ENCODE results near the gene UST. TPM values are rescaled to one million over a fixed set of nuclear protein-coding genes. Genes with fewer than 3 reads are reported as not detected.

UST gene
- total and polyA plus RNA-seq, 2 of the 8 experiments (the other 6 are each of a cell fraction or from before 2014, with no cell fraction given): 13.5 to 34.5 TPM

DNA sequence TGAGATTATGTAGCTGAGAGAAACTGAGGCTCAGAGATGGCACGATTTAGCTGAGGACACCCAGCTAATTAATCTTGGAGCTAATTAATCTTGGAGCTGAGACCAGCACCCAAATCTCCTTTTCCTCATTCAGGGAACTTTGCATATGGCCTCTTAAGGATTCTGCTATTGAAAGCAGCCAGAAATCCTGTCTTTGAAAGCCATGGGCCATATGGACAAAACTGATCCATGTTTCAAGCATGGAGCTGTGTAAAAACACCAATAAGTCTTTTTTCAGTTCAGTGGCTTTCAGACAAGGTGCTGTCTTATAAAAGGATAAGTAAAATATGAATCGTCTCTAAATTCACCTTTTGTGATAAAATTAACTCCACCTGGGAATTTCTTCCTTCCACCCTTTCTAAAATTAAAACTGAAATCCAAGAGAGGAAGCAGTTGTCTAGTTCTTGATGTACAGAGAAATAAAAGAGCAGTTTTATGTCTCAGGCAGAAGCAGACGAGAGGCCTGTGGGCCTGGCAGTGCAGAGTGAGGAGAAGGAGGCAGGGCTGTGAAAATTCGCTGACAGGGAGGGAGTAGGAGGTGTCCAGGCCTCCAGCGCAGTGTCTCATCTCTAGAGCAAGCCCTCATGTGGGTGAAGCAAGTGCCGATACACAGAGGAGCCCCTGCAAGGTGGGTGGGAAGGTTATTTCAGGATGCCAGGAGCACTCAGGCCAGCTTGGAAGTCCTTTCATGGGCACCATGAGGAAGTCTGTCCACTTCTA, 266.9 kb downstream of the UST start:
- DNase-seq (ENCODE audit: low read depth in 1 of 2, low spot score in 2 of 2) (no peak), FAIRE-seq (no peak)
- Histone ChIP-seq H3K79me2 (ENCODE audit: control insufficient read depth in 1 of 2, insufficient read depth in 2 of 2, low read length in 2 of 2) (no peaks in the 10 kb centered on the region; a peak in 1 of 4 replicates), H2AK5ac (ENCODE audit: low read depth, low read length) (peak overlapping the region; percentile 98), H3K18ac (ENCODE audit: extremely low read depth, low read length) (peak overlapping the region; percentile 86), H3K9ac (replicated peaks in 1 of 4; ENCODE audit: extremely low read depth in 1 of 4, low read depth in 3 of 4, low read length in 3 of 4) (no peak overlapping the region), H3K56ac (replicated peaks; ENCODE audit: insufficient read length, low read depth, low read length) (no peak overlapping the region), H2BK20ac (ENCODE audit: low read length) (peak overlapping the region; percentile 97; the same call in 1 of the 2 replicates), H3K79me1 (ENCODE audit: low read depth, low read length) (no peaks in the 10 kb centered on the region), H3K36me3 (ENCODE audit: control insufficient read depth in 2 of 4, insufficient read depth in 4 of 4, low read length in 3 of 4) (peaks cover 0 to 3% (median 0%) of the 10 kb centered on the region in 4 experiments; a peak in 2 of 8 replicates), H3K27ac (ENCODE audit: low read depth, low read length) (no peak overlapping the region), H3K9me3 (ENCODE audit: insufficient read depth in 2 of 2, low read depth in 1 of 2, low read length in 1 of 2) (no peaks in the 10 kb centered on the region), H4K5ac (ENCODE audit: insufficient read length, low read depth, low read length) (no peak overlapping the region), H2AFZ (ENCODE audit: low read length) (no peak overlapping the region), H3K23ac (ENCODE audit: insufficient read length) (no peak overlapping the region), H2BK5ac (ENCODE audit: low read depth, low read length) (peak overlapping the region; percentile 94; the same call in 1 of the 2 replicates), H3K23me2 (ENCODE audit: low read depth, low read length) (no peaks in the 10 kb centered on the region; the same call in 1 of the 2 replicates), H2BK120ac (replicated peaks; ENCODE audit: low read depth, low read length) (peak overlapping the region; percentile 8), H3K4ac (replicated peaks; ENCODE audit: insufficient read length, low read depth, low read length) (peak overlapping the region; percentile 72), H3K27me3 (replicated peaks in 1 of 4; ENCODE audit: control insufficient read depth in 3 of 4, extremely low read depth in 1 of 4, insufficient read depth in 3 of 4, low read length in 3 of 4) (no peaks in the 10 kb centered on the region), H3K4me2 (ENCODE audit: insufficient read depth in 1 of 2, low read depth in 2 of 2, low read length in 2 of 2) (peak overlapping the region; percentile 47 to 61), H3K14ac (ENCODE audit: insufficient read length) (no peak overlapping the region), H4K20me1 (replicated peaks in 1 of 2; ENCODE audit: control insufficient read depth in 1 of 2, insufficient read depth in 2 of 2, low read length in 2 of 2) (no peaks in the 10 kb centered on the region), H3K4me3 (ENCODE audit: extremely low read depth in 1 of 4, insufficient read depth in 2 of 4, low read depth in 3 of 4, low read length in 4 of 4) (no peak overlapping the region), H2BK12ac (ENCODE audit: low read depth, low read length) (peak overlapping the region; percentile 91), H4K8ac (ENCODE audit: extremely low read depth, insufficient read depth, low read length) (peak overlapping the region; percentile 15; the same call in 1 of the 2 replicates), H4K91ac (replicated peaks; ENCODE audit: insufficient read length, low read length) (peak overlapping the region; percentile 51), H3K4me1 (replicated peaks in 1 of 4; ENCODE audit: control insufficient read depth in 3 of 4, insufficient read depth in 4 of 4, low read length in 3 of 4) (peaks cover 7 to 20% (median 13%) of the 10 kb centered on the region in 4 experiments; a peak in 5 of 7 replicates), H2BK15ac (ENCODE audit: low read length) (no peak overlapping the region)
- TF ChIP-seq SIX5 (IDR thresholded peaks at IDR 0.05; ENCODE audit: low read depth, low read length): no peak
- TF ChIP-seq POLR2AphosphoS5 (IDR thresholded peaks at IDR 0.05; ENCODE audit: low read depth, low read length): peak; percentile 18; the same call in 1 of the 2 replicates
- 77% methylated on average over 6 of the region's 6 CpGs; no CpG with 5 or more reads in 1 of the 2 experiments for WGBS, 2 experiments (ENCODE audit: extremely low coverage in 1 of 2, insufficient coverage in 1 of 2, insufficient read length in 1 of 2, insufficient replicate concordance in 2 of 2, low coverage in 1 of 2, low lambda C conversion rate in 2 of 2, missing lambda C conversion rate in 1 of 2)
- ChIA-PET CTCF (ENCODE audit: partially characterized antibody) (interaction anchor here (0.6 to 7.1 kb wide), 5 partner anchors 8 to 454 kb away, joined by 3 to 52 read pairs (median 3); no protein-coding TSS in a partner anchor), POLR2A (ENCODE audit: partially characterized antibody) (interaction anchor here (1.0 to 1.8 kb wide), 5 partner anchors 11 to 369 kb away, joined by 3 to 5 read pairs (median 3); no protein-coding TSS in a partner anchor)

Data from H1 (cell line).